HEK293 (cell line): ENCODE results near the gene PI16.
A peak's percentile ranks its signal among the peaks of the same experiment; 100 is the strongest.

Source experiments
- FEZF1 ChIP-seq: fragments of 450-650 bp; formaldehyde crosslinking; IDR thresholded peaks from 2 replicates; pipeline ENCODE4 v1.5.1; 2016; ENCODE audit warnings: missing biosample characterization, missing genetic modification characterization
- GFI1B ChIP-seq: fragments of 450-650 bp; formaldehyde crosslinking; IDR thresholded peaks from 2 replicates; pipeline ENCODE4 v1.5.1; 2016; ENCODE audit warnings: missing biosample characterization, missing genetic modification characterization
- GLI2 ChIP-seq: fragments of 450-650 bp; formaldehyde crosslinking; IDR thresholded peaks from 2 replicates; pipeline ENCODE4; 2017; ENCODE audit warnings: missing biosample characterization, missing genetic modification characterization, low read depth, borderline replicate concordance
- HOXA7 ChIP-seq: sonication (generic); formaldehyde crosslinking; IDR thresholded peaks from 2 replicates; pipeline ENCODE4 v1.8.1; 2022; ENCODE audit warnings: missing genetic modification reagents, borderline replicate concordance
- IKZF3 ChIP-seq: fragments of 450-650 bp; IDR thresholded peaks from 2 replicates; pipeline ENCODE4 v1.5.0; 2018; ENCODE audit warnings: missing biosample characterization, mild to moderate bottlenecking, missing genetic modification characterization, moderate library complexity
- INSM2 ChIP-seq: fragments of 450-650 bp; formaldehyde crosslinking; IDR thresholded peaks from 2 replicates; pipeline ENCODE4 v1.5.1; 2016; ENCODE audit warnings: missing biosample characterization, missing genetic modification characterization
- ZBTB10 ChIP-seq: fragments of 450-650 bp; formaldehyde crosslinking; IDR thresholded peaks from 2 replicates; pipeline ENCODE4 v1.5.1; 2016; ENCODE audit warnings: missing biosample characterization, missing genetic modification characterization
- ZBTB11 ChIP-seq: fragments of 450-650 bp; formaldehyde crosslinking; conservative IDR thresholded peaks from 2 replicates; pipeline ENCODE4 v1.5.1; 2016; ENCODE audit warnings: low read depth, missing biosample characterization, missing genetic modification characterization
- ZBTB17 ChIP-seq: fragments of 450-650 bp; formaldehyde crosslinking; IDR thresholded peaks from 2 replicates; pipeline ENCODE4 v1.5.1; 2016; ENCODE audit warnings: missing biosample characterization, missing genetic modification characterization
- ZBTB26 ChIP-seq: fragments of 450-650 bp; formaldehyde crosslinking; optimal IDR thresholded peaks from 2 replicates; pipeline ENCODE3; 2016; ENCODE audit warnings: missing biosample characterization, mild to moderate bottlenecking, missing genetic modification characterization
- ZNF10 ChIP-seq: fragments of 450-650 bp; formaldehyde crosslinking; IDR thresholded peaks from 2 replicates; pipeline ENCODE4 v1.5.1; 2017; ENCODE audit warnings: missing biosample characterization, missing genetic modification characterization
- ZNF114 ChIP-seq: fragments of 450-650 bp; formaldehyde crosslinking; IDR thresholded peaks from 2 replicates; pipeline ENCODE4 v1.5.0; 2017; ENCODE audit warnings: missing biosample characterization, missing genetic modification characterization
- ZNF184 ChIP-seq: fragments of 450-650 bp; IDR thresholded peaks from 2 replicates; pipeline ENCODE4 v1.5.1; 2018; ENCODE audit warnings: missing biosample characterization, mild to moderate bottlenecking, missing genetic modification characterization
- ZNF2 ChIP-seq: fragments of 450-650 bp; formaldehyde crosslinking; IDR thresholded peaks from 2 replicates; pipeline ENCODE4 v1.5.1; 2016; ENCODE audit warnings: missing biosample characterization, missing genetic modification characterization
- ZNF202 ChIP-seq: fragments of 450-650 bp; formaldehyde crosslinking; IDR thresholded peaks from 2 replicates; pipeline ENCODE4 v1.5.1; 2016; ENCODE audit warnings: missing biosample characterization, missing genetic modification characterization, borderline replicate concordance
- ZNF239 ChIP-seq: fragments of 450-650 bp; formaldehyde crosslinking; IDR thresholded peaks from 2 replicates; pipeline ENCODE4 v1.5.1; 2016; ENCODE audit warnings: missing biosample characterization, missing genetic modification characterization
- ZNF311 ChIP-seq: fragments of 450-650 bp; formaldehyde crosslinking; IDR thresholded peaks from 2 replicates; pipeline ENCODE4 v1.5.1; 2017; ENCODE audit warnings: missing biosample characterization, missing genetic modification characterization, borderline replicate concordance
- ZNF398 ChIP-seq: fragments of 450-650 bp; formaldehyde crosslinking; IDR thresholded peaks from 2 replicates; pipeline ENCODE4 v1.5.1; 2017; ENCODE audit warnings: missing biosample characterization, missing genetic modification characterization
- ZNF426 ChIP-seq: fragments of 450-650 bp; formaldehyde crosslinking; IDR thresholded peaks from 2 replicates; pipeline ENCODE4 v1.5.1; 2017; ENCODE audit warnings: missing biosample characterization, missing genetic modification characterization, mild to moderate bottlenecking, inconsistent platforms, moderate library complexity
- ZNF473 ChIP-seq: fragments of 450-650 bp; formaldehyde crosslinking; IDR thresholded peaks from 2 replicates; pipeline ENCODE4 v1.5.1; 2017; ENCODE audit warnings: missing biosample characterization, missing genetic modification characterization
- ZNF585B ChIP-seq: fragments of 450-650 bp; formaldehyde crosslinking; IDR thresholded peaks from 2 replicates; pipeline ENCODE4 v1.5.1; 2016; ENCODE audit warnings: missing biosample characterization, missing genetic modification characterization
- ZNF654 ChIP-seq: fragments of 450-650 bp; formaldehyde crosslinking; IDR thresholded peaks from 2 replicates; pipeline ENCODE4 v1.5.1; 2016; ENCODE audit warnings: low read depth, missing biosample characterization, missing genetic modification characterization
- ZNF830 ChIP-seq: fragments of 450-650 bp; IDR thresholded peaks from 2 replicates; pipeline ENCODE4 v1.5.0; 2018; ENCODE audit warnings: missing biosample characterization, missing genetic modification characterization, low read depth, mild to moderate bottlenecking, moderate library complexity
- ZSCAN4 ChIP-seq: fragments of 450-650 bp; formaldehyde crosslinking; IDR thresholded peaks from 2 replicates; pipeline ENCODE4 v1.5.1; 2017; ENCODE audit warnings: missing biosample characterization, missing genetic modification characterization
- ZSCAN5A ChIP-seq: fragments of 450-650 bp; formaldehyde crosslinking; IDR thresholded peaks from 2 replicates; pipeline ENCODE4 v1.5.1; 2016; ENCODE audit warnings: missing biosample characterization, missing genetic modification characterization

The PI16 gene

GRCh38 chr6:36984581-36985416 lies 30.3 kb downstream of the PI16 start (continued):
- TF ChIP-seq ZNF10 (tag by site-specific recombination) (no peak; the same call in 1 of the 2 replicates), ZBTB17 (tag by site-specific recombination) (peak; percentile 45), FEZF1 (no peak), ZNF114 (no peak), ZNF830 (tag by site-specific recombination) (no peak), ZSCAN4 (tag by site-specific recombination) (no peak), GFI1B (peak; percentile 77; the same call in 1 of the 2 replicates), ZNF184 (tag by site-specific recombination) (no peak), ZNF202 (tag by site-specific recombination) (no peak), ZNF2 (no peak), INSM2 (tag by site-specific recombination) (peak; percentile 33; the same call in 1 of the 2 replicates), ZNF426 (tag by site-specific recombination) (no peak), HOXA7 (CRISPR knock-in tag) (no peak), ZBTB10 (0 out of 2 replicates have a peak, but pooled peaks have one; percentile 20), ZNF311 (tag by site-specific recombination) (no peak), ZNF398 (tag by site-specific recombination) (peak; percentile 95), ZNF585B (tag by site-specific recombination) (no peak), ZBTB26 (tag by site-specific recombination) (peak; percentile 31), IKZF3 (no peak), GLI2 (no peak), ZNF473 (tag by site-specific recombination) (no peak), ZSCAN5A (tag by site-specific recombination) (no peak), ZNF239 (tag by site-specific recombination) (no peak), ZNF654 (tag by site-specific recombination) (no peak), ZBTB11 (tag by site-specific recombination) (no peak)
